Loucy (cell line): ENCODE measurements around the gene CACNG6.

ENCODE experiments used
- H2AFZ ChIP-seq: fragments of 200-600 bp; sonication (generic); 2 replicates; pipeline ENCODE4 v1.6.0; 2016; ENCODE audit warnings: antibody characterized with exemption, mild to moderate bottlenecking, low read length, moderate library complexity
- H3F3A ChIP-seq: fragments of 200-600 bp; 2 replicates; pipeline ENCODE4 v1.6.0; 2016; ENCODE audit warnings: antibody characterized with exemption, low read depth, mild to moderate bottlenecking
- H3K27me3 ChIP-seq: fragments of 200-600 bp; sonication (generic); 2 replicates; pipeline ENCODE4 v1.6.1; 2014; ENCODE audit warnings: low read length, mild to moderate bottlenecking; ENCODE audit not compliant: insufficient read depth, poor library complexity, severe bottlenecking
- H3K36me3 ChIP-seq: fragments of 200-600 bp; sonication (generic); 2 replicates; pipeline ENCODE4 v1.6.1; 2016; ENCODE audit warnings: low read length; ENCODE audit not compliant: insufficient read depth
- H3K4me1 ChIP-seq: fragments of 200-600 bp; sonication (generic); 2 replicates; pipeline ENCODE4 v1.5.1; 2014; ENCODE audit warnings: low read length, mild to moderate bottlenecking; ENCODE audit not compliant: insufficient read depth, poor library complexity, severe bottlenecking
- H3K4me2 ChIP-seq: fragments of 200-600 bp; sonication (generic); 2 replicates; pipeline ENCODE4 v1.6.0; 2014; ENCODE audit warnings: antibody characterized with exemption, low read length, low read depth, mild to moderate bottlenecking; ENCODE audit not compliant: poor library complexity, severe bottlenecking
- H3K4me3 ChIP-seq: fragments of 200-600 bp; sonication (generic); 2 replicates; pipeline ENCODE4 v1.5.1; 2014; ENCODE audit warnings: low read length, mild to moderate bottlenecking, mixed read lengths; ENCODE audit not compliant: poor library complexity, severe bottlenecking
- H3K79me2 ChIP-seq: fragments of 200-600 bp; sonication (generic); 2 replicates; pipeline ENCODE4 v1.6.1; 2014; ENCODE audit warnings: low read length; ENCODE audit not compliant: insufficient read depth
- H3K9ac ChIP-seq: fragments of 200-600 bp; sonication (generic); 2 replicates; pipeline ENCODE4 v1.6.0; 2014; ENCODE audit warnings: mild to moderate bottlenecking, low read depth, low read length, moderate library complexity; ENCODE audit not compliant: poor library complexity, severe bottlenecking
- H3K9me2 ChIP-seq: fragments of 200-600 bp; sonication (generic); replicated peaks from 2 replicates; pipeline ENCODE4 v1.6.1; 2016; ENCODE audit warnings: low read depth, low read length, mixed read lengths
- H3K9me3 ChIP-seq: fragments of 200-600 bp; sonication (generic); 2 replicates; pipeline ENCODE4 v1.6.1; 2014; ENCODE audit warnings: mild to moderate bottlenecking, antibody characterized with exemption, low read length, low read depth; ENCODE audit not compliant: insufficient read depth
- H4K20me1 ChIP-seq: fragments of 200-600 bp; sonication (generic); 2 replicates; pipeline ENCODE4 v1.6.0; 2014; ENCODE audit warnings: antibody characterized with exemption, low read length, mild to moderate bottlenecking; ENCODE audit not compliant: insufficient read depth, poor library complexity, severe bottlenecking
- EZH2phosphoT487 ChIP-seq: fragments of 200-600 bp; IDR thresholded peaks from 2 replicates; pipeline ENCODE4 v1.6.1; 2018; ENCODE audit warnings: antibody characterized with exemption, mild to moderate bottlenecking, moderate library complexity, borderline replicate concordance
- TF ChIP-seq, protein P1 (sequence below): fragments of 200-600 bp; sonication (generic); conservative IDR thresholded peaks from 2 replicates; pipeline ENCODE4 v1.5.1; 2014; ENCODE audit warnings: mild to moderate bottlenecking, antibody characterized with exemption, low read length

The CACNG6 gene

DNA sequence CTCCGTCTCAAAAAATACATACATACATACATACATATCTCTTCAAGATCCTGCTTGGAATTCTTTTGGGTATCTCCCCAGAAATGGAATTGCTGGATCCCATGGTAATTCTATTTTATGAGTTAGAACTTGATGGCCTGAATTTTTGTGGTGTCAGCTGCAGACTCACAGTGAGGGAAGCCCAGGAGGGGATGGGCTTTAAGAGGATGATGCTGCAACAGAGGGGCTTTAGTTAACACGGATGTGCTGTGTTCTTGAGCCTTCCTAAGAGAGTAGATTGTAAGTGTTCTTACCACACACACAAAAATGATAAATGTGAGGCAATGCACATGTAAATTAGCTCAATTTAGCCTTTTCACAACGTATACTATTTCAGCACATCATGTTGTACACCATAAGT lies 31.8 kb downstream of the CACNG6 start:
- Histone ChIP-seq H3K9me2 (no peaks in the 10 kb centered on the region), H3K9me3 (no peaks in the 10 kb centered on the region), H3K4me1 (no peaks in the 10 kb centered on the region), H3K9ac (no peak overlapping the region), H3K36me3 (no peaks in the 10 kb centered on the region), H3K79me2 (no peaks in the 10 kb centered on the region), H4K20me1 (no peaks in the 10 kb centered on the region), H2AFZ (no peak overlapping the region), H3K27me3 (no peaks in the 10 kb centered on the region), H3K4me2 (no peak overlapping the region), H3F3A (no peaks in the 10 kb centered on the region), H3K4me3 (no peak overlapping the region)
- TF ChIP-seq, protein P1, sequence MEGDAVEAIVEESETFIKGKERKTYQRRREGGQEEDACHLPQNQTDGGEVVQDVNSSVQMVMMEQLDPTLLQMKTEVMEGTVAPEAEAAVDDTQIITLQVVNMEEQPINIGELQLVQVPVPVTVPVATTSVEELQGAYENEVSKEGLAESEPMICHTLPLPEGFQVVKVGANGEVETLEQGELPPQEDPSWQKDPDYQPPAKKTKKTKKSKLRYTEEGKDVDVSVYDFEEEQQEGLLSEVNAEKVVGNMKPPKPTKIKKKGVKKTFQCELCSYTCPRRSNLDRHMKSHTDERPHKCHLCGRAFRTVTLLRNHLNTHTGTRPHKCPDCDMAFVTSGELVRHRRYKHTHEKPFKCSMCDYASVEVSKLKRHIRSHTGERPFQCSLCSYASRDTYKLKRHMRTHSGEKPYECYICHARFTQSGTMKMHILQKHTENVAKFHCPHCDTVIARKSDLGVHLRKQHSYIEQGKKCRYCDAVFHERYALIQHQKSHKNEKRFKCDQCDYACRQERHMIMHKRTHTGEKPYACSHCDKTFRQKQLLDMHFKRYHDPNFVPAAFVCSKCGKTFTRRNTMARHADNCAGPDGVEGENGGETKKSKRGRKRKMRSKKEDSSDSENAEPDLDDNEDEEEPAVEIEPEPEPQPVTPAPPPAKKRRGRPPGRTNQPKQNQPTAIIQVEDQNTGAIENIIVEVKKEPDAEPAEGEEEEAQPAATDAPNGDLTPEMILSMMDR = no peak
- no peak for TF ChIP-seq EZH2phosphoT487

DNA sequence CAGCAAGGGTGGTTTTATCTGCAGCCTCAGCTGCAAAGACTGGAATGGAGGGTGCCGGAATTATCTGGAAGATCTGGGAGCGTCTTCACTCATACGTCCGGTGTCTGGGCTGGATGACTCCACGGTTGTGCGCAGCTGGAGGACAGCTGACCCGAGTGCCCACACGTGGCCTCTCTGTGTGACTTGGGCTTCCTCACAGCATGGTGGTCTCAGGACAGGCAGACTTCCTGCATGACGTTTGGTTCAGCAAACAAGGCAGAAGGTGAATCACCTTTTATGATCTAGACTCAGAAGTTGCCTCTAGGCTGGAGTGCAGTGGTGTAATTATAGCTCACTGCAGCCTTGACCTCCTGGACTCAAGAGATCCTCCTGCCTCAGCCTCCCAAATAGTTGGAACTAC lies 33.2 kb downstream of the CACNG6 start:
- H3K79me2 ChIP-seq = no peaks in the 10 kb centered on the region
- no peaks in the 10 kb centered on the region for H4K20me1 ChIP-seq
- no peak overlapping the region for H3K4me3 ChIP-seq
- H3K4me1 ChIP-seq = no peaks in the 10 kb centered on the region
- H3K4me2 ChIP-seq = no peak overlapping the region
- H3K27me3 ChIP-seq = no peaks in the 10 kb centered on the region
- no peaks in the 10 kb centered on the region for H3K9me3 ChIP-seq
- no peak overlapping the region for H3K9ac ChIP-seq
- TF ChIP-seq, protein P1 = no peak
- no peak for TF ChIP-seq EZH2phosphoT487
- no peaks in the 10 kb centered on the region for H3K9me2 ChIP-seq
- H2AFZ ChIP-seq = no peak overlapping the region
- H3F3A ChIP-seq = no peaks in the 10 kb centered on the region
- H3K36me3 ChIP-seq = no peaks in the 10 kb centered on the region

DNA sequence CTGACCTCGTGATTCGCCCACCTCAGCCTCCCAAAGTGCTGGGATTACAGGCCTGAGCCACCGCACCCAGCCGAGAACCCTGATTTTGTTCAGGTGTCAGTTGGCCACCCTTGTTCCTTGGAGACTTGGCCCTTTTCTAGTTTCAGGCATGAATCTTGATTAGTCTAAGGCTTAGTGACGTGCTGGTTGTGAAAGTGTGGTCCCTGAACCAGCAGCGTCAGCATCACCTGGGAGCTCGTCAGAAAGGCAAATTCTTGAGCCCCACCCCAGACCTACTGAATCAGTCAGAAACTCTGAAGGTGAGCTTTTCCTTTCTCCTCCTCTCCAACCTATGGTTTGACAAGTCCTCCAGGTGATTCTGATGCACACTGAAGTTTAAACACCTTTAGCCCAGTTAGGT lies 35.2 kb downstream of the CACNG6 start:
- Histone ChIP-seq H3K9me2 (no peaks in the 10 kb centered on the region), H3K4me2 (no peak overlapping the region), H2AFZ (no peak overlapping the region), H4K20me1 (no peaks in the 10 kb centered on the region), H3K27me3 (no peaks in the 10 kb centered on the region), H3K9me3 (no peaks in the 10 kb centered on the region), H3K36me3 (no peaks in the 10 kb centered on the region), H3K79me2 (no peaks in the 10 kb centered on the region), H3F3A (no peaks in the 10 kb centered on the region), H3K9ac (no peak overlapping the region), H3K4me1 (no peaks in the 10 kb centered on the region), H3K4me3 (no peak overlapping the region)
- TF ChIP-seq, protein P1 = no peak
- no peak for TF ChIP-seq EZH2phosphoT487
